Gastroesophageal sphincter (tissue), 4 donors: ENCODE data around the gene FAHD2B. TPM values are rescaled to one million over a fixed set of nuclear protein-coding genes. Genes with fewer than 3 reads are reported as not detected.
"Not testable (repeated sequence)": the region's sequence is repeated elsewhere in the genome, so short reads cannot be mapped to it uniquely, and the experiment has no call there.

Source experiments
- ATAC-seq: fragments of 150-250 bp; one replicate; pipeline ENCODE4 v1.9.1; 2016; ENCODE audit warnings: mild to moderate bottlenecking, moderate library complexity
- H3K27ac ChIP-seq, 4 donors: fragments of 200-600 bp; sonication (generic) in 3 of 4; 1 replicate in 3 of 4; 2 replicates in 1 of 4; pipeline ENCODE4 v1.5.1; 2016 to 2019
- H3K27me3 ChIP-seq: fragments of 200-600 bp; sonication (generic); one replicate; pipeline ENCODE4 v1.5.1; 2019
- H3K36me3 ChIP-seq, 2 donors: fragments of 200-600 bp; sonication (generic); one replicate each; pipeline ENCODE4 v1.5.1; 2019; ENCODE audit warnings: control low read depth in 1 of 2
- H3K4me1 ChIP-seq, 3 donors: fragments of 200-600 bp; sonication (generic); 1 replicate in 2 of 3; 2 replicates in 1 of 3; pipeline ENCODE4 v1.5.1; 2016 to 2019; ENCODE audit warnings: control low read depth in 2 of 3
- H3K4me3 ChIP-seq, 2 donors: fragments of 200-600 bp; sonication (generic); one replicate each; pipeline ENCODE4 v1.5.1; 2019; ENCODE audit warnings: mild to moderate bottlenecking in 1 of 2, moderate library complexity in 1 of 2
- H3K9me3 ChIP-seq, 3 donors: fragments of 200-600 bp; sonication (generic); one replicate each; pipeline ENCODE4 v1.5.1; 2017 to 2019; ENCODE audit warnings: control low read depth in 2 of 3
- EP300 ChIP-seq: sonication (generic); formaldehyde crosslinking; IDR thresholded peaks from one replicate; pipeline ENCODE4 v1.6.1; 2017; ENCODE audit warnings: antibody characterized with exemption, mild to moderate bottlenecking
- POLR2A ChIP-seq, 2 donors: fragments of 450-650 bp; IDR thresholded peaks; one replicate each; pipeline ENCODE4 v1.6.1; 2017; ENCODE audit warnings: antibody characterized with exemption in 2 of 2, mild to moderate bottlenecking in 2 of 2, moderate library complexity in 1 of 2
- POLR2AphosphoS5 ChIP-seq: sonication (generic); formaldehyde crosslinking; IDR thresholded peaks from one replicate; pipeline ENCODE4 v1.6.1; 2017; ENCODE audit warnings: antibody characterized with exemption
- WGBS, 2 donors: methylation state at CpG; one replicate each; pipeline ENCODE4 v1.1.5; 2018; ENCODE audit warnings: low coverage in 1 of 2; 5-methylcytosine and 5-hydroxymethylcytosine counted together
- total RNA-seq, 4 donors: library from RNA; depleted of rRNA; stranded (reverse); fragments of >200 nt; gene quantifications; one replicate each; pipeline ENCODE4 v1.1.0, GENCODE V29; 2016
- TF ChIP-seq, protein P1 (sequence below), 4 experiments: fragments of 200-600 bp in 2 of 4; fragments of 450-650 bp in 2 of 4; sonication (generic) in 1 of 4; IDR thresholded peaks; one replicate each; pipeline ENCODE4 v1.5.1; 2017 to 2019; ENCODE audit warnings: antibody characterized with exemption in 4 of 4, mild to moderate bottlenecking in 2 of 4, moderate library complexity in 2 of 4

FAHD2B gene
- total RNA-seq, 4 donors from 2014 or later = 12.1 to 26.1 (median 15.0) TPM

DNA sequence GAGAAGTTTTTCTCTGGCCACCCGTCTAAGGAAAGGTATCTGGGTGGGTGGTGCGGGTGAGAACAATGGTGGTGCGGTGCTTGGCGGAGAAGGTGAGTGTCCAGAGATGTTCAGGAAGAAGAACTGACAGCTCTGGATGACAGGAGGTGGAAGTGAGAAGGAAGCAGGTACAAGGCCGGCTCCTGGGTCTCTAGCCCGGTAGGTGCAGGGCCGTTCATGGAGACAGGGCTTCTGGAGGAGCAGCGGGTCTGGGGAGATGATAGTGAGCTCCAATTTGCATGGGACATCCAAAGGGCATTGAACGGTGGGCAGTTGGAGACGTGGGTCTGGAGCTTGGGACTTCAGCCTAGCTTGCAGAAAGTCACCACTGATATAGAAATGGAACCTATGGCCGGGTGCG lies 979 bp upstream of the FAHD2B start:
- H3K4me3 ChIP-seq = peak overlapping the region in 1 of 2 donors; percentile 51

DNA sequence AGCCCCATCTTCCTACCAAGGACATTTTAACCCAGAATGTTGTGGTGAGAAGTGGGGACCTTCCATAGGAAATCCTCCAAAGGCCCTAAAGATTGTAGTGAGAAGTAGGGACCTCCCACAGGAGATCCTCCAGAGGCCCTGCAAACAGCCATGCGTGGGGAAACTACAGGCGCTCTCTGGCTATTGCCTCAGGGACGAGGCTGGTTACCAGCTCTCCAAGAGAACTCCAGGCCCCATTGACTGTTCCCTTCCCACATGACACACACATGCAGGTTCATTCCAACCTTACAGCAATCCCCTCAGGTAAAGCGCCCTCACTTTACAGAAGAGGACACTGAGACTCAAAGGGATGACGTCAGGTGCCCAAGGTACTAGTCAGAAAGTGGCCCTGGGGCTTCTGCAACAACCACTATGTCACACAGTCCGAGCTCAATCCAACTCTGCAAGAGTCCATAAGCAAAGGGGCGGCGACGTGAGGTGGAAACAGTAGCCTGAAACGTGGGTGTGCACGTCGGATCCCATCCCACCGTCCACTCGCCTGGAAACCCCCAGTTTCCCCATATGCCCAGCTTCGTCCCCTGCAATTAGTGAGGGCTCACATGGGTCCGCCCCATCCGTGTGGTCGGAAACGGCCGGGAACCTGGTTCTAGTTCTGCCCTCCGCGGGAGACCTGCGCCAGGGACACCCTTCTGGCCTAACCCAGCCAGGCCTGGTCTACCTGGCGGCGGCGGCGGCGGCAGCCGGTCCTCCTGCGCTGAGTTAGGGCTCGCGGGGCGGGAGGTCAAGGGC lies 505 bp downstream of the FAHD2B start:
- not testable (repeated sequence) for H3K27me3 ChIP-seq, H3K9me3 ChIP-seq
- Histone ChIP-seq H3K36me3 (peaks cover 0 to 11% of the 10 kb centered on the region in 2 donors), H3K4me1 (peaks cover 0 to 15% (median 8%) of the 10 kb centered on the region in 3 donors), H3K27ac (peak overlapping the region in 3 of 4 donors; percentile 69 to 81 (median 80)), H3K4me3 (peak overlapping the region; percentile 33 to 51)
- ATAC-seq = peak; percentile 4
- no CpG with 5 or more reads among the region's 33 CpGs for WGBS, 2 donors

More for the DNA sequence above, 979 bp upstream of the FAHD2B start:
- no peak for ATAC-seq
- Histone ChIP-seq H3K9me3 (no peaks in the 10 kb centered on the region), H3K36me3 (peaks cover 0 to 6% of the 10 kb centered on the region in 2 donors), H3K27ac (peak overlapping the region; percentile 51 to 81 (median 74)), H3K27me3 (no peaks in the 10 kb centered on the region), H3K4me1 (peaks cover 0 to 15% (median 8%) of the 10 kb centered on the region in 3 donors)
- WGBS, 2 donors = 81 to 86% methylated on average over 8 of the region's 12 CpGs
- TF ChIP-seq EP300 (no peak), POLR2A (IDR thresholded peaks at IDR 0.05) (no peak), POLR2AphosphoS5 (no peak)
- TF ChIP-seq, protein P1, sequence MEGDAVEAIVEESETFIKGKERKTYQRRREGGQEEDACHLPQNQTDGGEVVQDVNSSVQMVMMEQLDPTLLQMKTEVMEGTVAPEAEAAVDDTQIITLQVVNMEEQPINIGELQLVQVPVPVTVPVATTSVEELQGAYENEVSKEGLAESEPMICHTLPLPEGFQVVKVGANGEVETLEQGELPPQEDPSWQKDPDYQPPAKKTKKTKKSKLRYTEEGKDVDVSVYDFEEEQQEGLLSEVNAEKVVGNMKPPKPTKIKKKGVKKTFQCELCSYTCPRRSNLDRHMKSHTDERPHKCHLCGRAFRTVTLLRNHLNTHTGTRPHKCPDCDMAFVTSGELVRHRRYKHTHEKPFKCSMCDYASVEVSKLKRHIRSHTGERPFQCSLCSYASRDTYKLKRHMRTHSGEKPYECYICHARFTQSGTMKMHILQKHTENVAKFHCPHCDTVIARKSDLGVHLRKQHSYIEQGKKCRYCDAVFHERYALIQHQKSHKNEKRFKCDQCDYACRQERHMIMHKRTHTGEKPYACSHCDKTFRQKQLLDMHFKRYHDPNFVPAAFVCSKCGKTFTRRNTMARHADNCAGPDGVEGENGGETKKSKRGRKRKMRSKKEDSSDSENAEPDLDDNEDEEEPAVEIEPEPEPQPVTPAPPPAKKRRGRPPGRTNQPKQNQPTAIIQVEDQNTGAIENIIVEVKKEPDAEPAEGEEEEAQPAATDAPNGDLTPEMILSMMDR (IDR thresholded peaks at IDR 0.05) = no peak

DNA sequence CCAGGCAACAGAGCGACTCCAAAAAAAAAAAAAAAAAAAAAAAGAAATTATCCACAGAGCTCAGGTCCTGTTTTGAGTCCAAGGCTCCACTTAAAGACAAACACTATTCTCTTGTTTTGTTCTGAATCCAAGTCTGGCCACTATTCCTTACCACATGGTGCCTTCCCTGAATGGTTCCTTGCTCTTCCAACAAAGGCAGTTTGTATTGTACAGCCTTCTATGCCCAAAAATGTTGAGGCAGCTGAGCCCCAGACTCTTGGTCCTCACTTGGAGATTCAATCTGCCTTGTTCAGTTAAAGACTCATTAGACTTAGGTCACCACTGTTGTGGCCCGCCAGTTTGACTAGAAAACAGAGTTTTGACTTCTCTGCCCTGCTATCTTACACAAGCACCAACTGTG lies 1.7 kb downstream of the FAHD2B start:
- H3K27ac ChIP-seq, ATAC-seq, H3K4me3 ChIP-seq, H3K27me3 ChIP-seq, H3K9me3 ChIP-seq: not testable (repeated sequence)
- WGBS, 2 donors = 83% methylated on average over 2 of the region's 2 CpGs; no CpG with 5 or more reads in 1 of the 2 donors
- Histone ChIP-seq H3K4me1 (peaks cover 0 to 15% (median 8%) of the 10 kb centered on the region in 3 donors), H3K36me3 (peaks cover 0 to 19% of the 10 kb centered on the region in 2 donors)

DNA sequence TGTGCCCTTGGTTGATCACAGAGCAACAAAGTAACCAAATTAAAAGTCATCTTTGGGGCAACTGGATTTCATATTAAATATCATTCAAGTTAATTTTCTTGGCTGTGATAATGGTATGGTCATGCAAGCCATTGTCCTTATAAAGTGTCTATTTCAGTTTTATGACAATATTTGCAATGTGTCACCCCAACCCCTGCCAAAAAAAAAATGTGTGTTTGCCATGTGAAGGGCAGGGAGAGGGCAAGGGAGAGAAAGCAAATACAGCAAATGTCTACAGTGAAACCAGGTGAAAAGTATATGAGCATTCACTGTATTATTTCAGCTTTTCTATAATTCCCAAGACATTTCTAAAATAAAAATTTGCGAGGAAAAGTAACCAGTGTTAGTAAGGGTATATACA lies 6.0 kb downstream of the FAHD2B start:
- 86% methylated on average over 1 of the region's 1 CpG; no CpG with 5 or more reads in 1 of the 2 donors for WGBS, 2 donors
- H3K27ac ChIP-seq, H3K27me3 ChIP-seq, H3K9me3 ChIP-seq, H3K4me3 ChIP-seq, ATAC-seq, H3K4me1 ChIP-seq: not testable (repeated sequence)
- peaks cover 0 to 26% of the 10 kb centered on the region in 2 donors for H3K36me3 ChIP-seq

DNA sequence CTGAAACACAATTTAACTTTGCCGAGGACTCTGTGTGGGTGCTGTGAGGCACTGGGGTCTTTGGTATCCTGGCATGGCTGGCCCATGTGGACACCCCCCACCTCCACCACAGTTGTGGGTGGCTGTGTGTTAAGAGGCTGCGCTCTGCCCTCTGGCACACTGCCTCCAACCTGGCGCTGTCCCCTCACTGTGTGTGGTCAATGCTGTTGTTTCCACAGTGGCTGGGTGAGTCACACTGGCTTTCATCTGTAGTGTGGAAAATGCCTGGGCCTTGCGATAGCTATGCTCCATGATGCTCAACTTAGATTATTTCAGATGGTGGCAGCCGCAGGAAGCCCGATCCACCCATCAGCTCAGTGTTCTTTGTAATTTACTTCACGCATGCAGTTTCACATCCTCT lies 9.6 kb downstream of the FAHD2B start:
- 83 to 100% methylated on average over 1 of the region's 7 CpGs for WGBS, 2 donors
- H3K4me3 ChIP-seq, H3K27ac ChIP-seq, H3K27me3 ChIP-seq, H3K9me3 ChIP-seq, ATAC-seq, H3K4me1 ChIP-seq: not testable (repeated sequence)
- H3K36me3 ChIP-seq = peaks cover 0 to 15% of the 10 kb centered on the region in 2 donors

DNA sequence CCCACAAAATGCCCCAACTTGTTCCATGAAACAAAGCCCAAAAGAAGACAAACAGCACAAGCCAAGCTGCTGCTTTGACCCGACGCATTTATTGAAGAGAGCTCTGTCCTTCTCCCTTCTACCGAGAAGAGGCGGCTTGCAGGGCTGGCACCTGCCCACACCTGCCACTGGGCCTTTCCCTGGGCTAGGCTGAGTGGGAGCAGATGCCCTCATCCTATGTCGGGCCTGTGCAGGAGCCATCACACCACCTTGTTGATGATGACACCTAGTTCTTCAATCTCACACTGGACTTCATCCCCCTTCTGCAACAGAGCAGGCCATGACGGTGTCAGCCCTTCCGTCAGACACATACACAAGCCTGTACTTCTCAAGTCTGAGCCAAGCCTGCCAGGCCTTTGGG lies 11.2 kb downstream of the FAHD2B start:
- H3K4me1 ChIP-seq, H3K4me3 ChIP-seq, H3K27me3 ChIP-seq, H3K27ac ChIP-seq, ATAC-seq, H3K9me3 ChIP-seq: not testable (repeated sequence)
- WGBS, 2 donors = 94% methylated on average over 3 of the region's 7 CpGs; no CpG with 5 or more reads in 1 of the 2 donors
- peaks cover 0 to 11% of the 10 kb centered on the region in 2 donors for H3K36me3 ChIP-seq

DNA sequence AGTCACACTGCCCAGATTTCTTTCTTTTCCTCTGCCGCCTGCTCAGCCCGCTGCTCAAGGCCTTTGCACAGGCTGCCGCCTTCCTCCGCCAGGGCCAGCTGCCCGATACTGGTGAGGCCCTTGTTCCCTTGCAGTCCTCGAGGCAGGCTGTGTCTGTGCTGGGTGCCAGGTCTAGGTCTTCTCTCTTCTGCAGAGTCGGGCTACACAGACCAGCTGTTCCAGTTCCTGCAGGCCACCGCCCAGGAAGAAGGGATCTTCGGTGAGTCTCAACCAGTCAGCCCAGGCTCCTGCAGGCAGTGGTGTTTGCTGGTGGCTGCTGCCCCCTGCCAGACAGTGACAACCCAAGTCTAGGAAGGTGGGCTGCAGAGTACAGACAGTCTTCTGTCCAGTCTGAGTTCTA lies 12.5 kb downstream of the FAHD2B start:
- WGBS, 2 donors = no CpG with 5 or more reads among the region's 9 CpGs
- H3K4me1 ChIP-seq, H3K27me3 ChIP-seq, H3K4me3 ChIP-seq, ATAC-seq, H3K36me3 ChIP-seq, H3K27ac ChIP-seq, H3K9me3 ChIP-seq: not testable (repeated sequence)

DNA sequence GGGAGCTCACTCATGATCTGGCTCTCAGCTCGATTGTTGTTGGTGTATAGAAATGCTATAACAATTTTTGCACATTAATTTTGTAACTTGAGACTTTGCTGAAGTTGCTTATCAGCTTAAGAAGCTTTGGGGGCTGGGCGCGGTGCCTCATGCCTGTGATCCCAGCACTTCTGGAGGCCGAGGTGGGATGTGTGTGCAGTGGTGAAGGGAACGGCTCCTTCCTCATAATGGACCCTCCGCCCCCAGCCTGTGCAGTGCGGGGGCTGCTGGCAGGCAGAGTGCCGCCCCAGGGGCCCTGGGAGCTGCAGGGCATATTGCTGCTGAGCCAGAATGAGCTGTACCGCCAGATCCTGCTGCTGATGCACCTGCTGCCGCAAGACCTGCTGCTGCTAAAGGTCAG lies 13.8 kb downstream of the FAHD2B start:
- 20 to 88% methylated on average over 1 to 4 of the region's 10 CpGs for WGBS, 2 donors
- H3K36me3 ChIP-seq, ATAC-seq: not testable (repeated sequence)

DNA sequence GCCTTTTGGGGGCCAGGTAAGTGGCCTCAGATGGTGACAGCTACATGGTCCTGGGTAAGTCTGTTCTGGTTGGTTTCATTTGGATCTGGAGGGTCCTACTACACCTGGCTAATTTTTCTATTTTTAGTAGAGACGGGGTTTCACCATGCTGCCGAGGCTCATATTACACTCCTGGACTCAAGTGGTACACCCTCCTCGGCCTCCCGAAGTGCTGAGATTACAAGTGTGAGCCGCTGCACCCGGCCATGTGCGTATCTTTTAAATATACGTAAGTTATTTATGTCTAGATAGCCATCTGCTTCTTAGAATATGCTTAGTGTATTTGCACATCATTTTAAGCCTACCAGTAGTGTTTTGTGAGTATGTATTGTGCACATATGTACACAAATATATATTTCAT lies 17.5 kb downstream of the FAHD2B start:
- not testable (repeated sequence) for H3K27me3 ChIP-seq, H3K27ac ChIP-seq, H3K4me1 ChIP-seq, H3K4me3 ChIP-seq, H3K9me3 ChIP-seq, ATAC-seq, H3K36me3 ChIP-seq
- WGBS, 2 donors = 79 to 82% methylated on average over 4 to 8 of the region's 8 CpGs

More for the DNA sequence above, 13.8 kb downstream of the FAHD2B start:
- not testable (repeated sequence) for H3K27me3 ChIP-seq, H3K4me3 ChIP-seq, H3K4me1 ChIP-seq, H3K9me3 ChIP-seq, H3K27ac ChIP-seq

DNA sequence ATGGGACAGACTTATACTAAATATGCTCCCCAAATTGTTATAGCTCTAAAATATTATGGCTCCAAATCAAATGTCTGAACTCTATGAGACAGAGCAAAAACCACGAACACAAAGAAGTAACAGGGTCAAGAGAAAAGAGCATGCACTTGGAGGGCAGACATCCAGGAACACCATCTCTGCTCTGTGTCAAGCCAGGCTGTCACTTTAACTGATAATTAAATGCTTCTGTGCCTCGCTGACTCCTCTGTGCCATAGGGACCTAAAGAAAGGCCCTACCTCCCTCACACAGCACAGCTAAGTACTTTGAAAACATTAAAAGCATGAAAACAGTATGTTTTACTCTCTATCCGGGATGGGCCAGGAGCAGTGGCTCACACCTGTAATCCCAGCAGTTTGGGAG lies 23.8 kb downstream of the FAHD2B start:
- not testable (repeated sequence) for H3K4me3 ChIP-seq, ATAC-seq, H3K36me3 ChIP-seq, H3K27ac ChIP-seq, H3K4me1 ChIP-seq
- H3K9me3 ChIP-seq = peaks cover 0 to 10% (median 0%) of the 10 kb centered on the region in 3 donors
- peaks cover 13% of the 10 kb centered on the region for H3K27me3 ChIP-seq
- WGBS, 2 donors = 0% methylated on average over 1 of the region's 3 CpGs; no CpG with 5 or more reads in 1 of the 2 donors

DNA sequence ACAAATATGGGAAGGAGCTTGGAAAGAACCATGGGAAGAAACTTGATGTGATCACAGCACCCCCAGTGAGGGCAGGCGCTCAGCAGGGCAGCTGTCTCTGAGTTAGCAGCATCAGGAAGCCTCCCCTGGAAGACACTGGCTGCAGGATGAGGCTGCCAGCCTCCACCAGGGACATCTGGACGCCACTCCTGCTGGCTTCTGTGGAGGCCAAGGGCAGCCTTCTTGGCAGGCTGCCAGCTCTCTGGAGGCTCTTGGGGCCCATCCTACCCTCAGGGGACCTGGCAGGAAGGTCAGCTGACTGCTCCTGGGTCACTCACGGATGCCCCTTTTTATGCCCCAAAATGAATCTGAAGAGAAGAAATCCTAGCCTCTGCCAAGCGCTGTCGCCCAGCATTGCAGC lies 26.0 kb downstream of the FAHD2B start:
- peaks cover 13% of the 10 kb centered on the region for H3K27me3 ChIP-seq
- ATAC-seq, H3K9me3 ChIP-seq, H3K4me3 ChIP-seq, H3K4me1 ChIP-seq, H3K36me3 ChIP-seq, H3K27ac ChIP-seq: not testable (repeated sequence)
- 70% methylated on average over 2 of the region's 5 CpGs; no CpG with 5 or more reads in 1 of the 2 donors for whole genome bisulfite sequencing, 2 donors
